Neural crest cell (in vitro differentiated cells): ENCODE results near the gene ZNF502. TPM values are rescaled to one million over a fixed set of nuclear protein-coding genes. Genes with fewer than 3 reads are reported as not detected.
A peak's percentile ranks its signal among the peaks of the same experiment; 100 is the strongest.

Source experiments
- DNase-seq: peaks from one replicate; pipeline ENCODE4 v3.0.0; 2021; ENCODE audit warnings: low read depth, mixed read lengths, low spot score
- H3K27ac Mint-ChIP-seq: one replicate; pipeline ENCODE4 v1.8.0; 2021; ENCODE audit warnings: mild to moderate bottlenecking, mixed read lengths; ENCODE audit not compliant: unreplicated experiment
- H3K27me3 Mint-ChIP-seq: 2 replicates; pipeline ENCODE4 v1.8.0; 2021; ENCODE audit warnings: low read depth, mild to moderate bottlenecking, mixed read lengths
- H3K36me3 Mint-ChIP-seq: 2 replicates; pipeline ENCODE4 v1.8.0; 2021; ENCODE audit warnings: low read depth, mild to moderate bottlenecking, mixed read lengths
- H3K4me1 Mint-ChIP-seq: 2 replicates; pipeline ENCODE4 v1.8.0; 2021; ENCODE audit warnings: mixed read lengths
- H3K4me3 Mint-ChIP-seq: one replicate; pipeline ENCODE4 v1.8.0; 2021; ENCODE audit warnings: mild to moderate bottlenecking, mixed read lengths
- H3K9me3 Mint-ChIP-seq: 2 replicates; pipeline ENCODE4 v1.8.0; 2021; ENCODE audit warnings: mixed read lengths
- total RNA-seq: library from RNA; stranded (reverse); gene quantifications from 2 replicates; pipeline ENCODE4 v1.2.1, GENCODE V29; 2021
- TF ChIP-seq, protein P1 (sequence below): fragments of 200-600 bp; sonication (generic); conservative IDR thresholded peaks from 2 replicates; pipeline ENCODE4 v1.5.0; 2021; ENCODE audit warnings: antibody characterized with exemption, mild to moderate bottlenecking

ZNF502 gene
- total RNA-seq, 1 donor from 2014 or later: not detected

DNA sequence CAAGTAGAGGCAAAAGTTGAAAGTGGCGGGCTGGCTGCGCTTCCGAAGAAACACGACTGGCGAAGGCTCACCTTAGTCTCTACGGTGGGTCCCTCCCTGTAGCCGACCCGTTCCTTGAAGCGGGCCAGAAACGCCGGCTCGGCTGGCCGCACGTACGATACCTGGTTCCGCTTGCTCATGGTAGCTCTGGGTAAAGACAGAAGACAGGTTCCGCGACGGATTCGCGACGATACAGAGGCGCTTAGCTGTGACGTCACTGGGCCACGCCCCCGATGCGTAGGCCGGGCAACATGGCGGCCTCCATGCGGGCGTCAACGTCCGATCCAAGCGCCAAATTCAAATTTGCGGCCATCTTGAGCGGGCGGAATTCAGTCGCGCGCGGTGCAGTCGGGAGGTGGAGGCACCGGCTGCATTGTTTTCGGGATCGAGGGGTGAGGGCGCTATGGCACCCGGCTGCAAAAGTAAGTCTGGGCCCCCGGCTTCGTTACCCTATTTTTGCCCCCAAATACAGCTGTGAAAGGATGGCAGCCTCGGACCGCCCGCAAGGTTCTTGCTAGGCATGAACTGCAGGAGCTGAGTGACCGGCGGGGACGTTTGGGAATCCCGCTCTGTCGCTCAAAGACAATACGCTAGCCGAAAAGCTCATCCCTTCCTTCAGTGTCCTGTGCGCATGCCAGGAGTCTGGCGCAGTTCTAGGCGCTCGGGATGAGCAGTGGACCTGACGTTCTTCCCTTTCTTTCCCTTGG, 49.1 kb downstream of the ZNF502 start, which contains the start of the genes KIAA1143 and KIF15:
Gene KIAA1143 (minus strand): TSS at position 196 of the 746 bp plus-strand sequence. CDS start 17 bp downstream, at position 179.
Gene KIF15 (plus strand): TSS at position 371 of the 746 bp plus-strand sequence. CDS start 72 bp downstream, at position 443.
- no peaks in the 10 kb centered on the region for H3K27me3 Mint-ChIP-seq
- peaks cover 29% of the 10 kb centered on the region for H3K9me3 Mint-ChIP-seq
- TF ChIP-seq, protein P1, sequence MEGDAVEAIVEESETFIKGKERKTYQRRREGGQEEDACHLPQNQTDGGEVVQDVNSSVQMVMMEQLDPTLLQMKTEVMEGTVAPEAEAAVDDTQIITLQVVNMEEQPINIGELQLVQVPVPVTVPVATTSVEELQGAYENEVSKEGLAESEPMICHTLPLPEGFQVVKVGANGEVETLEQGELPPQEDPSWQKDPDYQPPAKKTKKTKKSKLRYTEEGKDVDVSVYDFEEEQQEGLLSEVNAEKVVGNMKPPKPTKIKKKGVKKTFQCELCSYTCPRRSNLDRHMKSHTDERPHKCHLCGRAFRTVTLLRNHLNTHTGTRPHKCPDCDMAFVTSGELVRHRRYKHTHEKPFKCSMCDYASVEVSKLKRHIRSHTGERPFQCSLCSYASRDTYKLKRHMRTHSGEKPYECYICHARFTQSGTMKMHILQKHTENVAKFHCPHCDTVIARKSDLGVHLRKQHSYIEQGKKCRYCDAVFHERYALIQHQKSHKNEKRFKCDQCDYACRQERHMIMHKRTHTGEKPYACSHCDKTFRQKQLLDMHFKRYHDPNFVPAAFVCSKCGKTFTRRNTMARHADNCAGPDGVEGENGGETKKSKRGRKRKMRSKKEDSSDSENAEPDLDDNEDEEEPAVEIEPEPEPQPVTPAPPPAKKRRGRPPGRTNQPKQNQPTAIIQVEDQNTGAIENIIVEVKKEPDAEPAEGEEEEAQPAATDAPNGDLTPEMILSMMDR: no peak
- H3K36me3 Mint-ChIP-seq: peaks cover 65% of the 10 kb centered on the region
- peak within 1 kb of the TSS; percentile 98 for H3K27ac Mint-ChIP-seq
- peaks cover 23% of the 10 kb centered on the region for H3K4me1 Mint-ChIP-seq
- peak; percentile 93 for DNase-seq
- peak within 1 kb of the TSS; percentile 93 for H3K4me3 Mint-ChIP-seq

DNA sequence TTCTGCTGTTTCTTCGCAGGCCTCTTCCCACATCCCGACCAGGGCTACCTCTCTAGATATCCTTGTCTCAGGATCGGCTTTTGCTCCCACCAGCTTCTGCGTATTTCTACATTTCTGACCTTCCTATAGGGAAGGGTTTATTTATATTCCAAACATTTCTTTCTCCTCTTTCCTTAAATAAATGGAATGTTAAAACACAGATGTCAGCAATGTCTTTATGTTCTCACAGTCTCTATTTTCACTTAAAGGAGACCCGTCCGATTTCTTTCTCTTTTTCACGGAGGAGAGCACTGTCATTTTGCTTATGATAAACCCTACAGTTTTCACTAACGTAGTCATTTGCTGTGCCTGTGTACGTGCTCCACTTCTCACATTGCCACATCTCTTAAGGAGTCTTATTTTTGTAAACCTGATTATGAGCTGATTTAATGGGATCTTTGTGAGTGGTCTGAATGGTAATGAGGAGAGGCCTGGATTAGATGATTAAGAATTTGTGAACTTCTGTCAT, 49.8 kb downstream of the ZNF502 start:
- DNase-seq: no peak
- peaks cover 23% of the 10 kb centered on the region for H3K4me1 Mint-ChIP-seq
- peak overlapping the region; percentile 93 for H3K4me3 Mint-ChIP-seq
- peaks cover 27% of the 10 kb centered on the region for H3K9me3 Mint-ChIP-seq
- H3K27ac Mint-ChIP-seq: peak overlapping the region; percentile 98
- TF ChIP-seq, protein P1: no peak
- peaks cover 64% of the 10 kb centered on the region for H3K36me3 Mint-ChIP-seq
- no peaks in the 10 kb centered on the region for H3K27me3 Mint-ChIP-seq

DNA sequence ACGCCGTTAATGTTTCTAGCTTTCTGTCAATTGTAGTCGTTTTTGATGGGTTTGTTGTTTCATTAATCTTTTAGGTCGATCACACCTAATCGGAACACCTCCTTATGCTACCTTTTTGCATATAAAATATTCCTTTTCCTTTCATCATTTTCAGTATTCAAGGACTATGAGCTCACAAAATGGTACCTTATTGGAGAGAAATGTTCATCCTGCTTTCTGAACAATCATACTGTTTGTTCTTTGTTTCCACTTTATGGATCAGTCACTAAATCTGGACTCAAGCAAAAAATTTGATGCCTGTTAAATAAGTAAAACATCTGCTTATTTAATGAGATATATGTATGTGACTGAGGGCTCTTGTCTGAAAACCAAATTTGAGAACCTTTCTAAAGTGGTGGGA, 50.2 kb downstream of the ZNF502 start:
- Mint-ChIP-seq H3K4me1 (peaks cover 18% of the 10 kb centered on the region), H3K4me3 (peak overlapping the region; percentile 93), H3K9me3 (peaks cover 22% of the 10 kb centered on the region), H3K27ac (peak overlapping the region; percentile 98), H3K27me3 (no peaks in the 10 kb centered on the region), H3K36me3 (peaks cover 62% of the 10 kb centered on the region)
- DNase-seq: no peak
- TF ChIP-seq, protein P1: no peak

DNA sequence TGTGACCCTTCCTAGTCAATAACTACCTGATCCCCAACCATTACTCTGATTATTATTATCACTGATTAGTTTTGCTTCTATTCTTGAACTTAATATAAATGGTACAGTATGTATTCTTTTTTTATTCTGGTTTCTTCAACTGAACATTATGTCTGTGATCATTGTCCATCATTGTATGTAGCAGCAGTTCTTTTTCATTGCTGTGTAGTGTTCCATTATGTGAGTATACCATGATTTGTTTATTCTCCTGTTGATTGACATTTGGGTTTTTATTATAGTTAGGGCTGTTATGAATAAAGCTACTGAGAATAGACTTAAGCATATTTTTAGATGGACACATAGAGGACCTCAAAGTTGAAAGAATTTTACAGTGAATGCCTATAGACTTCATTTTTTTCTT, 51.8 kb downstream of the ZNF502 start:
- peaks cover 17% of the 10 kb centered on the region for H3K9me3 Mint-ChIP-seq
- peaks cover 62% of the 10 kb centered on the region for H3K36me3 Mint-ChIP-seq
- TF ChIP-seq, protein P1: no peak
- no peaks in the 10 kb centered on the region for H3K27me3 Mint-ChIP-seq
- H3K4me3 Mint-ChIP-seq: peak overlapping the region; percentile 78
- H3K27ac Mint-ChIP-seq: no peak overlapping the region
- DNase-seq: no peak
- H3K4me1 Mint-ChIP-seq: peaks cover 16% of the 10 kb centered on the region

DNA sequence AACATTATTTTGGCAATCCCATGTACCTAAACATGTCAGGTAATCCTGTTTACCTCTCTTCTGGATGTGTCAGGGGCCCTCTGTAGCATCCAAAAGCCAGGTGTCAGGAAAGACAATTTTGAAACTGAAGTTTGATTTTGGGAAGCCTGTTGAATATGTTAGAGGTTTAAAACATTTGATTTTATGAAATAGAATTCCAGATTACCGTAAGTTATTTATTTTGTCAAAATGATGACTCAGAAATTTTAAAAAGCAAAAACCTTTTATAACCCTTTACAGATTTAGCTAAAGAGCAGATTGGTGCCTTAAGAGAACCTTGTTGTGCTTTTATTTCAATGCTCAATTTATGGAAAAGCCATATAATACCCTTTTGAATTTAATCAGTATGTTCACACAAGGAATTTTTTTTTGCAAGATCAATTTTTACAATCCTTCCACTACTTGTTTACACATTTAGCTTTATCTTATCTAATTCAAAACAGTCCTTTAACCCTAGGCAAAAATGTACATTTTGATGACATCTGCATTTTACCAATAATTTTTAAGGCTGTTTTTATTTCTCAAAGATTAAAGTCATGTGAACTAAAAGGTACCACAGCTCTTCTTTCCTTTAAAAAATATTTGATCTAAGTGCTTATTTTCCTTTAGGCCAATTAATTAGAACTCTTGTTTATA, 59.1 kb downstream of the ZNF502 start:
- peaks cover 20% of the 10 kb centered on the region for H3K9me3 Mint-ChIP-seq
- no peaks in the 10 kb centered on the region for H3K4me1 Mint-ChIP-seq
- H3K27me3 Mint-ChIP-seq: no peaks in the 10 kb centered on the region
- TF ChIP-seq, protein P1: no peak
- DNase-seq: no peak
- H3K4me3 Mint-ChIP-seq: peak overlapping the region; percentile 29
- no peak overlapping the region for H3K27ac Mint-ChIP-seq
- peaks cover 78% of the 10 kb centered on the region for H3K36me3 Mint-ChIP-seq
